ENCODE results near the gene SOCS6. TPM values are rescaled to one million over a fixed set of nuclear protein-coding genes. Genes with fewer than 3 reads are reported as not detected.

Gene SOCS6, protein sequence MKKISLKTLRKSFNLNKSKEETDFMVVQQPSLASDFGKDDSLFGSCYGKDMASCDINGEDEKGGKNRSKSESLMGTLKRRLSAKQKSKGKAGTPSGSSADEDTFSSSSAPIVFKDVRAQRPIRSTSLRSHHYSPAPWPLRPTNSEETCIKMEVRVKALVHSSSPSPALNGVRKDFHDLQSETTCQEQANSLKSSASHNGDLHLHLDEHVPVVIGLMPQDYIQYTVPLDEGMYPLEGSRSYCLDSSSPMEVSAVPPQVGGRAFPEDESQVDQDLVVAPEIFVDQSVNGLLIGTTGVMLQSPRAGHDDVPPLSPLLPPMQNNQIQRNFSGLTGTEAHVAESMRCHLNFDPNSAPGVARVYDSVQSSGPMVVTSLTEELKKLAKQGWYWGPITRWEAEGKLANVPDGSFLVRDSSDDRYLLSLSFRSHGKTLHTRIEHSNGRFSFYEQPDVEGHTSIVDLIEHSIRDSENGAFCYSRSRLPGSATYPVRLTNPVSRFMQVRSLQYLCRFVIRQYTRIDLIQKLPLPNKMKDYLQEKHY
- 10 to 100 TPM; 17.0 to 31.8 (median 21.2) TPM for total RNA-seq
- 1 to 10 TPM; 6.1 to 7.6 TPM for polyA plus RNA-seq
- long read RNA-seq, donor 1, full-length matches to known transcripts = 24 of 34 reads
- long read RNA-seq, donor 1, partial matches to known transcripts = 0 of 34 reads
- long read RNA-seq, donor 1, other reads (novel, unspliced or antisense) = 10 of 34 reads
- long read RNA-seq, donor 2, full-length matches to known transcripts = 16 of 26 reads
- long read RNA-seq, donor 2, partial matches to known transcripts = 5 of 26 reads
- long read RNA-seq, donor 2, other reads (novel, unspliced or antisense) = 5 of 26 reads
- long read RNA-seq, donor 3, full-length matches to known transcripts = 13 of 27 reads
- long read RNA-seq, donor 3, partial matches to known transcripts = 9 of 27 reads
- long read RNA-seq, donor 3, other reads (novel, unspliced or antisense) = 5 of 27 reads

DNA sequence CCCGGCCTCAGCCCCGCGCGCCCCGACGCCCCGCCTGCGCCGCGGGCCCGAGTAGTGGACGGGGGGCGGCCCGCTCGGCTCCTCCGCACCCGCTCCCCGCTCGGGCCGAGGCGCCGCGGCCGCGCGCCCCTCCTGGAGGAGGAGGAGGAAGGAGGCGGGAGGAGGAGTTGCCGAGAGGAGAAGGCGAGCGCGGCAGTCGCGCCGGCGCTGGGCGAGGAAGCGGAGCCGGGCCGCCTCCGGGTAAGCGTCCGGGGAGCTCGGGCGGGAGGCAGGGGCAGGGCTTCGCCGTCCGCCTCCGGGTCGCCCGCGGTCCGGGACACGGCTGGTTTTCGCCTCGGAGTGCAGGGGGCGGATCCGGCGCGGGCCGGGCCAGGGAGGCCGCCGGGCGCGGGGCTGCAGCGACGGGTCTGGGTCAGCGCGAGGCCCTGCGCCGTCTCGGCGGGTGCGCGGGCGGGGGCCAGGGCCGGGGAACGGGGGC, at the start of gene SOCS6:
Gene SOCS6, plus strand, starts transcription at position 195 of the 478 bp plus-strand sequence. CDS start 35,624 bp downstream, outside the sequence.
- H3K9me3 ChIP-seq = no peaks in the 10 kb centered on the region
- H3K4me3 ChIP-seq = peak within 1 kb of the TSS; percentile 57 to 95 (median 73)
- intact Hi-C loops (cut with DNase I) = loop anchor here in 9 of 10 donors (1.0 to 10.0 kb wide), 6 partner anchors 43 to 143 kb away; partner anchors contain the start of gene RTTN (in 8 of the 9)
- H3K27me3 ChIP-seq = no peaks in the 10 kb centered on the region
- H3K4me1 ChIP-seq = peaks cover 5 to 68% (median 39%) of the 10 kb centered on the region in 9 donors
- H3K27ac ChIP-seq = peak within 1 kb of the TSS; percentile 82 to 94 (median 90)
- H3K36me3 ChIP-seq = no peaks in the 10 kb centered on the region
- DNase-seq (peak; percentile 59 to 77), ATAC-seq (peak; percentile 30 to 82 (median 64))
- WGBS, 2 donors = 0% methylated on average over 13 to 76 of the region's 77 CpGs
- TF ChIP-seq CTCF (IDR thresholded peaks at IDR 0.05) = no peak

GRCh38 chr18:70243131-70243929, 45.5 kb upstream of the SOCS6 start:
- DNase-seq (no peak), ATAC-seq (no peak)
- Histone ChIP-seq H3K9me3 (peaks cover 0 to 12% (median 0%) of the 10 kb centered on the region in 11 donors), H3K36me3 (no peaks in the 10 kb centered on the region), H3K27ac (no peak overlapping the region), H3K4me1 (peaks cover 0 to 27% (median 4%) of the 10 kb centered on the region in 9 donors), H3K27me3 (no peaks in the 10 kb centered on the region), H3K4me3 (no peak overlapping the region)
- intact Hi-C loops (cut with DNase I) = no loop called here
- TF ChIP-seq CTCF (IDR thresholded peaks at IDR 0.05) = no peak
- 64 to 74% methylated on average over 13 of the region's 13 CpGs for WGBS, 2 donors

GRCh38 chr18:70246061-70246466, 42.8 kb upstream of the SOCS6 start:
- intact Hi-C loops (cut with DNase I) = no loop called here
- Histone ChIP-seq H3K36me3 (no peaks in the 10 kb centered on the region), H3K27me3 (no peaks in the 10 kb centered on the region), H3K4me3 (no peak overlapping the region), H3K27ac (peak overlapping the region in 4 of 10 donors; percentile 12 to 66 (median 43)), H3K4me1 (peaks cover 0 to 27% (median 4%) of the 10 kb centered on the region in 9 donors), H3K9me3 (peaks cover 0 to under 1% (median 0%) of the 10 kb centered on the region in 11 donors)
- peak in 5 of 8 donors; percentile 22 to 62 (median 52) for ATAC-seq
- no peak for TF ChIP-seq CTCF (IDR thresholded peaks at IDR 0.05)
- 5 to 6% methylated on average over 4 of the region's 4 CpGs for WGBS, 2 donors
- no peak for DNase-seq
